ENCODE measurements around the gene TPX2.
A peak's percentile ranks its signal among the peaks of the same experiment; 100 is the strongest.

TPX2 gene

DNA sequence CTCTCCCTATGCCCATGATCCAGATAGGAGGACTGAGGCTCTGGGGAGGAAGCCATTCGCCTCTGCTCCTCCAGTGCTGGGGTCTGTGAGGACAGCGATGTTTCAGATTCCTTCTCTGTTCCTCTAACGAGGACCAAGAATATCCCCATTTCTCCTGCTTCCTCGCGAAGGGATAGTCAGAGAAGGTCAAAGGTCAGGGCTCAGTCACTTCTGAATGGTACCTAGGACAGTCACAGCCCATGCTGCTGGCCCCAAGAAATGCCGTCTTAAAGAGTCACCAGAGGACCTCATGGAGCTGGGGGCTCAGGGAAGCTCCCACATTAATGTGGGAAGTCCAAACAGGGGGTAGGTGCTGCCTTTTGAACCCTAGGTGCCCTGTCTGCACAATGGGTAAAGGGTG, 104.2 kb downstream of the TPX2 start:
- no peak for DNase-seq (ENCODE audit: low read depth, low spot score)
- no peak overlapping the region for H3K27ac ChIP-seq

GRCh38 chr20:31843881-31844280, 104.8 kb downstream of the TPX2 start:
- no peak for DNase-seq (ENCODE audit: low read depth, low spot score)

DNA sequence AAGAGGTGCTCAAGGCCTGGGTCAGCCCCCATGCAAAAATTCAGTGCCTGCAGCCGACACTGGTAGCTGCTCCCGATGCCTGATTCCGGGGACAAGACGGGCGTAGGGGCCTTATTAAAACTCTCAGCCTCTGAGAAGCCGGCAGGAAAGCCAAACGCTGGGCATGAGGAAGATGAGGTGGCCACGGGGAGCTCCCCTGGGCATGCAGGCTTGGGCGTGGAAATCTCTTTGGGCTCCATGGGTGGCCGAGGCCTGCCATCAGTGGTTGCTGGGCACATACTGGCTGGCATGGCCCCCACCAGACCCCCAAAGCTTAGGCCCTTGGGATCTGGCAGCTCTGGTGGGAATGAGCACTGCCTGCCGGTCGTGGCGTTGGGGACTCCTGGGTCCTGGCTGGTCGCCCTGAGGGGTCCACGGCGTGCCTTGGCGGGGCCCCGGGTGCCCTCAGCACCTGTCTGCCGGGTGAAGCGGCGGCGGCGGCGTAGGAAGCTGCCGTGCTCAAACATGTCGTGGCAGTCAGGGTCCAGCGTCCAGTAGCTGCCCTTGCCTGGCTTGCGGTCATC, 105.7 kb downstream of the TPX2 start:
- no peak for DNase-seq (ENCODE audit: low read depth, low spot score)
- no peak overlapping the region for H3K27ac ChIP-seq

More at GRCh38 chr20:31843881-31844280, 104.8 kb downstream of the TPX2 start:
- H3K27ac ChIP-seq, result no peak overlapping the region

- DNase-seq (ENCODE audit: low read depth, low spot score), result no peak
- H3K27ac ChIP-seq, result no peak within 1 kb of the TSS
These were observed 106.3 kb downstream of the TPX2 start, which contains the start of gene FOXS1 for GRCh38 chr20:31845300-31845863. Gene FOXS1, minus strand, starts transcription at chr20:31845604. Its CDS starts 62 bp downstream, at chr20:31845542.

- no peak for DNase-seq (ENCODE audit: low read depth, low spot score)
- H3K27ac ChIP-seq, result no peak overlapping the region
These were observed 107.7 kb downstream of the TPX2 start for GRCh38 chr20:31846793-31847138.

DNA sequence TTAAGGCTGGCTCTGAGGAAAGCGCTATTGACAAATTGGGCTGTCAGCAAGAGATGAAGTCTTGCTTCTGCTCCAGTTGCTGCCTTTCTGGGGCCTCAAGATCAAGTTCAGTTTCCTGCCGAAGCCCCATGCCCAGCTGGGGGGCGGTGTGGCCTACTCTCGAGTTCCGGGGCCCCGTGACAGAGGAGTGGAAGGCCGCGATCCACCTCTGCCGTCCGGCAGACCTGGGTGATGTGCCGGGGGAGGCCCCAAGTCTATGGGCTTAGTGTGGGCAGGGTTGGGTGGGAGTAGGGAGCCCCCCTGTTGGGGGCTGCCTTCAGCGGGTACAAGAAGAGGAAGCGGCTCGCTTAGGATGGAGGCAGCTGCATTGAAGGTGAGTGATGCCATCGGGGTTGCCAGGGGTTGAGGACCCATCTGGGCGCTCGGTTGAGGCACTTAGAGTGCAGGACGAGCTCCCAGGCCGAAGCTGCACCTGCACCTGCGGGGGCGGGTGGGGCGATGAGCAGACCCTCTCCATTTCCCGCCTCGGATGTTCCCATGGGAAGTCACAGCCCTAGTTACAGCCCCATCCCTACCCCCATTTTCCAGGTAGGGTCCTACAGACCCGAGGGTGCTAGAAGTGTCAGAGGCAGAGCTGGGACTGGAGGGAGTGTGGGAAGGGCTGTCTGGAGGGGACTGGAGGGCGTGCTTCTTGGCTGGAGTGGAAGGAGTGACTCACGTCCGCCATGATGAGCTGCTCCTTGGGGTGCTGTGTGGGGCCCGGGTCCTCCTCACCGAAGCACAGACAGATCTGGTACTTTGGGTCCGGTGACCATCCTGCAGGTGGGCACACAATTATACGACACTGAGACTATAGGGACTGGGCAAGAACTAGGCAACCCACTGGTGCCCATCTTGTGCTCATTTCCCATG, 109.3 kb downstream of the TPX2 start:
- DNase-seq (ENCODE audit: low read depth, low spot score), result no peak
- no peak overlapping the region for H3K27ac ChIP-seq

DNA sequence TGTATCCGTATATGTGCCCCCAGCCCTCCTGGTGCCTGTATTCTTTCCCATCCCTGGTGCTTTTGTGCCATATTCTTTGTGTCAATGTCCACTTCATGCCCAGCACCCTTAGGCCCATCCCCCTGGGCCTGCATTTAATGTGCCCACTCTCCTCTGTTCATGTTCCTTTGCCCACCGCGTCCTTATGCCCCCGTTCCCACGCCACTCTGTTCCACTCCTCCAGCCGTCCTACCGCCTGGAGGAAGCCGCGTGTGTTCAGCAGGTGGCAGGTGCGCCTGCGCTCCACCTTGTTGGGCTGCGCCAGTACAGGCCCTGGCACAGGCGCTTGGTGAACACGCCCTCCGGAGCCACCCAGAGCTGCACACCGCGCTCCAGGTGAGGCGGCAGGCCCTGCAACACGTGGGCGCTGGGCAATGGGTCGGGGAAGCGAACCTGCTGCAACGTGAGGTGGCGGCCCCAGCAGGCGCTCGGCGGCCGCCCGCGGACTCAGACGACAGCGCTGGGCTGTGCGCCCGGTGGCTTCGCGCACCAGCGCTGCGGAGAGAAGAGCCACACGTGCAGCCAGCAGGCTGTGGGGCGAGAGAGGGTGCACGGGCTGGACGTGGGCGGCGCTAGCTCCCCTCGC, 110.3 kb downstream of the TPX2 start:
- no peak overlapping the region for H3K27ac ChIP-seq
- DNase-seq (ENCODE audit: low read depth, low spot score), result peak; percentile 41
